WTC11 (cell line): ENCODE results near the gene PITPNC1. TPM values are rescaled to one million over a fixed set of nuclear protein-coding genes. Genes with fewer than 3 reads are reported as not detected.

ENCODE experiments used
- ATAC-seq: fragments of 200-7000 bp; cut with Tn5 transposase; 2 replicates; pipeline ENCODE4 v1.10.0; 2021; ENCODE audit warnings: mild to moderate bottlenecking, moderate library complexity
- CTCF ChIA-PET: fragments of 300-600 bp; sonication (Branson Sonifier 250); formaldehyde crosslinking; loops from one replicate; lab custom pipeline; 2021; ENCODE audit warnings: antibody characterized with exemption; lab: Charles Lee
- POLR2A ChIA-PET: fragments of 350-600 bp; sonication (Branson Sonifier 250); formaldehyde crosslinking; loops from one replicate; lab custom pipeline; 2021; ENCODE audit warnings: antibody characterized with exemption; lab: Charles Lee
- DNase-seq: peaks from one replicate; pipeline ENCODE4 v3.0.0; 2021; ENCODE audit warnings: low spot score
- H3K27ac Mint-ChIP-seq: 2 replicates; pipeline ENCODE4 v1.8.0; 2021; ENCODE audit warnings: mixed read lengths
- H3K27me3 Mint-ChIP-seq: 2 replicates; pipeline ENCODE4 v1.8.0; 2021; ENCODE audit warnings: low read depth, mild to moderate bottlenecking, moderate library complexity, mixed read lengths
- H3K36me3 Mint-ChIP-seq: 2 replicates; pipeline ENCODE4 v1.8.0; 2021; ENCODE audit warnings: mixed read lengths
- H3K4me1 Mint-ChIP-seq: 2 replicates; pipeline ENCODE4 v1.8.0; 2022; ENCODE audit warnings: mixed read lengths
- H3K4me3 Mint-ChIP-seq: 2 replicates; pipeline ENCODE4 v1.8.0; 2021; ENCODE audit warnings: mild to moderate bottlenecking, moderate library complexity, mixed read lengths
- H3K9me3 Mint-ChIP-seq: 2 replicates; pipeline ENCODE4 v1.8.0; 2021; ENCODE audit warnings: mixed read lengths
- CBFB ChIP-seq: sonication (generic); formaldehyde crosslinking; IDR thresholded peaks from 2 replicates; pipeline ENCODE4 v1.8.1; 2022; ENCODE audit warnings: mild to moderate bottlenecking, low read depth, missing genetic modification reagents
- ELF4 ChIP-seq: sonication (generic); formaldehyde crosslinking; IDR thresholded peaks from 2 replicates; pipeline ENCODE4 v1.8.1; 2022; ENCODE audit warnings: low read depth, mild to moderate bottlenecking, moderate library complexity, missing genetic modification reagents
- ESRRA ChIP-seq: sonication (generic); formaldehyde crosslinking; IDR thresholded peaks from 2 replicates; pipeline ENCODE4 v1.8.1; 2022; ENCODE audit warnings: mild to moderate bottlenecking, missing genetic modification reagents, borderline replicate concordance
- GRHL2 ChIP-seq: fragments of 250-450 bp; sonication (Bioruptor Pico); IDR thresholded peaks from 2 replicates; pipeline ENCODE4 v1.8.0; 2022; ENCODE audit warnings: mild to moderate bottlenecking, moderate library complexity; ENCODE audit not compliant: insufficient replicate concordance, severe bottlenecking
- MYBL2 ChIP-seq: sonication (generic); formaldehyde crosslinking; IDR thresholded peaks from 2 replicates; pipeline ENCODE4 v1.8.1; 2023; ENCODE audit warnings: mild to moderate bottlenecking, moderate library complexity, missing genetic modification reagents
- NR1H2 ChIP-seq: sonication (generic); formaldehyde crosslinking; IDR thresholded peaks from 2 replicates; pipeline ENCODE4 v1.9.0; 2021; ENCODE audit warnings: mild to moderate bottlenecking, moderate library complexity, missing genetic modification reagents
- NR2C2 ChIP-seq: sonication (generic); formaldehyde crosslinking; IDR thresholded peaks from 2 replicates; pipeline ENCODE4 v1.8.0; 2022; ENCODE audit warnings: mild to moderate bottlenecking, missing genetic modification reagents
- ZNF121 ChIP-seq: sonication (generic); formaldehyde crosslinking; IDR thresholded peaks from 2 replicates; pipeline ENCODE4 v1.8.0; 2023; ENCODE audit warnings: missing genetic modification reagents
- ZNF232 ChIP-seq: sonication (generic); formaldehyde crosslinking; IDR thresholded peaks from 2 replicates; pipeline ENCODE4 v1.8.0; 2022; ENCODE audit warnings: mild to moderate bottlenecking, missing genetic modification reagents
- ZNF263 ChIP-seq: sonication (generic); formaldehyde crosslinking; IDR thresholded peaks from 2 replicates; pipeline ENCODE4 v1.8.1; 2022; ENCODE audit warnings: low read depth, mild to moderate bottlenecking, moderate library complexity, missing genetic modification reagents
- ZNF317 ChIP-seq: sonication (generic); formaldehyde crosslinking; IDR thresholded peaks from 2 replicates; pipeline ENCODE4 v1.8.1; 2023; ENCODE audit warnings: low read depth, mild to moderate bottlenecking, moderate library complexity, missing genetic modification reagents, borderline replicate concordance
- ZNF396 ChIP-seq: fragments of 250-450 bp; sonication (Bioruptor Pico); IDR thresholded peaks from 2 replicates; pipeline ENCODE4 v1.8.0; 2021; ENCODE audit warnings: mild to moderate bottlenecking, moderate library complexity, borderline replicate concordance
- total RNA-seq: library from RNA; stranded (reverse); gene quantifications from 3 replicates; pipeline ENCODE4 v1.2.3, GENCODE V29; 2021
- TF ChIP-seq, protein P1 (sequence below): sonication (generic); formaldehyde crosslinking; conservative IDR thresholded peaks from 2 replicates; pipeline ENCODE4 v1.8.1; 2022; ENCODE audit warnings: mild to moderate bottlenecking, missing genetic modification reagents
- TF ChIP-seq, protein P2 (sequence below): sonication (generic); formaldehyde crosslinking; IDR thresholded peaks from 2 replicates; pipeline ENCODE4 v1.8.1; 2022; ENCODE audit warnings: mild to moderate bottlenecking, moderate library complexity, missing genetic modification reagents
- TF ChIP-seq, protein P3 (sequence below): sonication (generic); formaldehyde crosslinking; IDR thresholded peaks from 2 replicates; pipeline ENCODE4 v1.8.0; 2023; ENCODE audit warnings: mild to moderate bottlenecking, missing genetic modification reagents
- TF ChIP-seq, protein P4 (sequence below): sonication (generic); formaldehyde crosslinking; IDR thresholded peaks from 2 replicates; pipeline ENCODE4 v1.8.1; 2022; ENCODE audit warnings: low read depth, missing genetic modification reagents, borderline replicate concordance
- TF ChIP-seq, protein P5 (sequence below): fragments of 250-450 bp; sonication (Bioruptor Pico); conservative IDR thresholded peaks from 2 replicates; pipeline ENCODE4 v1.9.0; 2021; ENCODE audit warnings: mild to moderate bottlenecking
- TF ChIP-seq, protein P6 (sequence below): sonication (generic); formaldehyde crosslinking; conservative IDR thresholded peaks from 2 replicates; pipeline ENCODE4 v1.8.1; 2023; ENCODE audit warnings: mild to moderate bottlenecking, low read depth, missing genetic modification reagents, moderate library complexity

Gene PITPNC1
- total RNA-seq, 1 experiment from 2014 or later: 39.8 TPM

DNA sequence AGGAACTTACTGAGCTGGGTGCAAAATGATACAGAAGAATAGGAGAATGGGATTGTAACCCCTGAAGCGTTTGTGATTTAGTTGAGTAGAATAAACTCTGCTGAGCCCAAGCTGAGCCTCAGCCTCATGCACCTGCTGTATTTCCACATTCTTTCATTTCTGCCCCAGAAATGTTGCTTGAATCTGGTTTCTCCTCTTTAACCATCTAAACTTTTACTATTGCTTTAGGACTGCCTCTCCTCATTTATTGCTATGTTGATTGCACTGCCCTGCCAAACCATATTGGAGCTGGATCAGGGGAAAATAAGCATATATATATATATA lies 64.8 kb downstream of the PITPNC1 start:
- TF ChIP-seq, protein P1, sequence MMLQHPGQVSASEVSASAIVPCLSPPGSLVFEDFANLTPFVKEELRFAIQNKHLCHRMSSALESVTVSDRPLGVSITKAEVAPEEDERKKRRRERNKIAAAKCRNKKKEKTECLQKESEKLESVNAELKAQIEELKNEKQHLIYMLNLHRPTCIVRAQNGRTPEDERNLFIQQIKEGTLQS (CRISPR knock-in tag): no peak
- TF ChIP-seq NR2C2 (CRISPR knock-in tag) (no peak), ZNF396 (CRISPR knock-in tag) (no peak), ZNF263 (CRISPR knock-in tag) (no peak), GRHL2 (CRISPR knock-in tag) (no peak), NR1H2 (CRISPR knock-in tag) (no peak), ZNF317 (no peak), MYBL2 (CRISPR knock-in tag) (no peak), ELF4 (no peak), ZNF232 (CRISPR knock-in tag) (no peak)
- TF ChIP-seq, protein P2, sequence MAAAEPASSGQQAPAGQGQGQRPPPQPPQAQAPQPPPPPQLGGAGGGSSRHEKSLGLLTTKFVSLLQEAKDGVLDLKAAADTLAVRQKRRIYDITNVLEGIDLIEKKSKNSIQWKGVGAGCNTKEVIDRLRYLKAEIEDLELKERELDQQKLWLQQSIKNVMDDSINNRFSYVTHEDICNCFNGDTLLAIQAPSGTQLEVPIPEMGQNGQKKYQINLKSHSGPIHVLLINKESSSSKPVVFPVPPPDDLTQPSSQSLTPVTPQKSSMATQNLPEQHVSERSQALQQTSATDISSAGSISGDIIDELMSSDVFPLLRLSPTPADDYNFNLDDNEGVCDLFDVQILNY: no peak
- TF ChIP-seq, protein P3, sequence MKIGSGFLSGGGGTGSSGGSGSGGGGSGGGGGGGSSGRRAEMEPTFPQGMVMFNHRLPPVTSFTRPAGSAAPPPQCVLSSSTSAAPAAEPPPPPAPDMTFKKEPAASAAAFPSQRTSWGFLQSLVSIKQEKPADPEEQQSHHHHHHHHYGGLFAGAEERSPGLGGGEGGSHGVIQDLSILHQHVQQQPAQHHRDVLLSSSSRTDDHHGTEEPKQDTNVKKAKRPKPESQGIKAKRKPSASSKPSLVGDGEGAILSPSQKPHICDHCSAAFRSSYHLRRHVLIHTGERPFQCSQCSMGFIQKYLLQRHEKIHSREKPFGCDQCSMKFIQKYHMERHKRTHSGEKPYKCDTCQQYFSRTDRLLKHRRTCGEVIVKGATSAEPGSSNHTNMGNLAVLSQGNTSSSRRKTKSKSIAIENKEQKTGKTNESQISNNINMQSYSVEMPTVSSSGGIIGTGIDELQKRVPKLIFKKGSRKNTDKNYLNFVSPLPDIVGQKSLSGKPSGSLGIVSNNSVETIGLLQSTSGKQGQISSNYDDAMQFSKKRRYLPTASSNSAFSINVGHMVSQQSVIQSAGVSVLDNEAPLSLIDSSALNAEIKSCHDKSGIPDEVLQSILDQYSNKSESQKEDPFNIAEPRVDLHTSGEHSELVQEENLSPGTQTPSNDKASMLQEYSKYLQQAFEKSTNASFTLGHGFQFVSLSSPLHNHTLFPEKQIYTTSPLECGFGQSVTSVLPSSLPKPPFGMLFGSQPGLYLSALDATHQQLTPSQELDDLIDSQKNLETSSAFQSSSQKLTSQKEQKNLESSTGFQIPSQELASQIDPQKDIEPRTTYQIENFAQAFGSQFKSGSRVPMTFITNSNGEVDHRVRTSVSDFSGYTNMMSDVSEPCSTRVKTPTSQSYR (CRISPR knock-in tag): no peak
- TF ChIP-seq, all 79 proteins: peak for 0
- H3K4me1 Mint-ChIP-seq: peaks cover 67% of the 10 kb centered on the region
- H3K9me3 Mint-ChIP-seq: no peaks in the 10 kb centered on the region
- peak overlapping the region; percentile 88; the same call in 1 of the 2 replicates for H3K27ac Mint-ChIP-seq
- DNase-seq (no peak), ATAC-seq (no peak)
- no peak overlapping the region for H3K4me3 Mint-ChIP-seq
- H3K27me3 Mint-ChIP-seq: no peaks in the 10 kb centered on the region
- POLR2A ChIA-PET: no interaction called here
- no peaks in the 10 kb centered on the region for H3K36me3 Mint-ChIP-seq
- CTCF ChIA-PET: interaction anchor here (3.5 kb wide), 1 partner anchor 33 kb away, joined by 16 read pairs; no protein-coding TSS in a partner anchor

DNA sequence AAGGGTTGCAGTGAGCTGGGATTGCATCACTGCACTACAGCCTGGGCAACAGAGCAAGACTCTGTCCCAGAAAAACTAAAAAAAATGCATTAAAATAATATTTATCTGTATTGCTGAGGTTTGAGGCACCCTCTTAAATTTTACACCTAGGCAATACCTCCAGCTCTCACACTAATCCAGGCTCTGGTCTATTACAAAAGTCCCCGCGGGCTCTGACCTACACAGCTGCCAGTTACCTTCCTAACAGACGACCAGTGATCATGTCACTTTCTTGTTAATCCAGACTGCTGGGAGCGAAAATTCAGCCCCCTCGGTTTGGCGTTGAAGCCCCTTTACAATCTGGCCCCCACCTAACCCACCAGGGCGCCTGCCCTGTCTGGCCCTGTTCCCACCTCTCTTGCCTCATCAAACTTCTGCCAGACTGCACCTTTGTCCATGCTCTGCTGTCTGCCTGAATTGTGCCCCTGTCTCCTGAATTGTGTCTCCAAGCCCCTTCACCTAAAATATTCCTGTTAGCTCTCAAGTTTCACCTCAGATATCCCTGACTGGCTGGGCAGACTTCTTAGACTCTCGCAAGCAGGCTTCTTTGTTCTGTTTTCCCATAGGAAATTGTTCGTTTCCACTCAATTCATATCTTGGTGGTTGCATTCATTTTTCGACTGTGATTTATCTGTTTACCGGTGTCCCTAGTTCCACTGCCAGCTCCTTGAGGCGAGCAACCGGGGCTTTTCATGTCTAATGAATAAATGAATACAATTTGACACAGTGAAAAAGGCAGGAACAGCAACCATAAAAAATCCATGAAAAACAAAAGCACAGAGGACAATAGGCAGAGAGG lies 65.9 kb downstream of the PITPNC1 start:
- POLR2A ChIA-PET: interaction anchor here (0.5 to 0.7 kb wide), 2 partner anchors 95 to 258 kb away, joined by 3 to 4 read pairs; no protein-coding TSS in a partner anchor

More for the DNA sequence above, 65.9 kb downstream of the PITPNC1 start:
- CTCF ChIA-PET: interaction anchor here (3.5 kb wide), 1 partner anchor 32 kb away, joined by 16 read pairs; no protein-coding TSS in a partner anchor
- Mint-ChIP-seq H3K4me3 (no peak overlapping the region), H3K9me3 (no peaks in the 10 kb centered on the region), H3K36me3 (no peaks in the 10 kb centered on the region), H3K27me3 (no peaks in the 10 kb centered on the region), H3K27ac (peak overlapping the region; percentile 88), H3K4me1 (peaks cover 57% of the 10 kb centered on the region)
- TF ChIP-seq, protein P4, sequence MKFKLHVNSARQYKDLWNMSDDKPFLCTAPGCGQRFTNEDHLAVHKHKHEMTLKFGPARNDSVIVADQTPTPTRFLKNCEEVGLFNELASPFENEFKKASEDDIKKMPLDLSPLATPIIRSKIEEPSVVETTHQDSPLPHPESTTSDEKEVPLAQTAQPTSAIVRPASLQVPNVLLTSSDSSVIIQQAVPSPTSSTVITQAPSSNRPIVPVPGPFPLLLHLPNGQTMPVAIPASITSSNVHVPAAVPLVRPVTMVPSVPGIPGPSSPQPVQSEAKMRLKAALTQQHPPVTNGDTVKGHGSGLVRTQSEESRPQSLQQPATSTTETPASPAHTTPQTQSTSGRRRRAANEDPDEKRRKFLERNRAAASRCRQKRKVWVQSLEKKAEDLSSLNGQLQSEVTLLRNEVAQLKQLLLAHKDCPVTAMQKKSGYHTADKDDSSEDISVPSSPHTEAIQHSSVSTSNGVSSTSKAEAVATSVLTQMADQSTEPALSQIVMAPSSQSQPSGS (CRISPR knock-in tag): no peak
- TF ChIP-seq CBFB (CRISPR knock-in tag) (no peak), ZNF121 (CRISPR knock-in tag) (peak; percentile 77; the same call in 1 of the 2 replicates), ESRRA (CRISPR knock-in tag) (no peak)
- TF ChIP-seq, protein P5, sequence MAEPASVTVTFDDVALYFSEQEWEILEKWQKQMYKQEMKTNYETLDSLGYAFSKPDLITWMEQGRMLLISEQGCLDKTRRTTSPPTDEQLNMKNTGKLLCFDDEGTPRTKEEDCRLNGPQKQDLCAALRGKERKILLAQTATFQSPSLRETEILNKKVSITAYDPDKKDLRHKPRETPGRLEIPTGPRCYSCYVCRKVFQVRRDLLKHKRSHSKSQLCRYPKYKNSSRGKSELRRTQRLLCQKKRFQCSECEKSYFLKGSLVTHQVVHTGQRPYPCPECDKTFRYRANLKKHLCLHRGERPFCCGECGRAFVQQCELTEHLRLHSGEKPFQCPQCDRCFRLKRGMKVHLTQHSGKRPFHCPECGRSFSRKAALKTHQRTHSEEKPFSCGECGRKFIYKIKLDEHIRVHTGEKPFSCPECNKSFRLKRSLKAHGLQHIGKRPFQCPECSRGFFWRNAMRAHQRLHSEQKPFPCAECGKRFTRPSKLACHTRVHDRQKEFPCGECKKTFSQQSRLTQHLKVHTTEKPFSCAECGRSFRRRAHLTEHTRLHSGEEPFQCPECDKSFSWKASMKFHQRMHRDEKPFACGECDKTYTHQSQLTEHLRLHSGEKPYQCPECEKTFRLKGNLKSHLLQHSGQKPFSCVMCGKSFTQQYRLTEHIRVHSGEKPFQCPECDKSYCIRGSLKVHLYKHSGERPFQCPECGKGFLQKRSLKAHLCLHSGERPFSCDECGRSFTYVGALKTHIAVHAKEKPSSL (CRISPR knock-in tag): no peak
- TF ChIP-seq, protein P6, sequence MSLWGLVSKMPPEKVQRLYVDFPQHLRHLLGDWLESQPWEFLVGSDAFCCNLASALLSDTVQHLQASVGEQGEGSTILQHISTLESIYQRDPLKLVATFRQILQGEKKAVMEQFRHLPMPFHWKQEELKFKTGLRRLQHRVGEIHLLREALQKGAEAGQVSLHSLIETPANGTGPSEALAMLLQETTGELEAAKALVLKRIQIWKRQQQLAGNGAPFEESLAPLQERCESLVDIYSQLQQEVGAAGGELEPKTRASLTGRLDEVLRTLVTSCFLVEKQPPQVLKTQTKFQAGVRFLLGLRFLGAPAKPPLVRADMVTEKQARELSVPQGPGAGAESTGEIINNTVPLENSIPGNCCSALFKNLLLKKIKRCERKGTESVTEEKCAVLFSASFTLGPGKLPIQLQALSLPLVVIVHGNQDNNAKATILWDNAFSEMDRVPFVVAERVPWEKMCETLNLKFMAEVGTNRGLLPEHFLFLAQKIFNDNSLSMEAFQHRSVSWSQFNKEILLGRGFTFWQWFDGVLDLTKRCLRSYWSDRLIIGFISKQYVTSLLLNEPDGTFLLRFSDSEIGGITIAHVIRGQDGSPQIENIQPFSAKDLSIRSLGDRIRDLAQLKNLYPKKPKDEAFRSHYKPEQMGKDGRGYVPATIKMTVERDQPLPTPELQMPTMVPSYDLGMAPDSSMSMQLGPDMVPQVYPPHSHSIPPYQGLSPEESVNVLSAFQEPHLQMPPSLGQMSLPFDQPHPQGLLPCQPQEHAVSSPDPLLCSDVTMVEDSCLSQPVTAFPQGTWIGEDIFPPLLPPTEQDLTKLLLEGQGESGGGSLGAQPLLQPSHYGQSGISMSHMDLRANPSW (CRISPR knock-in tag): no peak
- no peak for DNase-seq
- ATAC-seq: no peak
